T47D (cell line): ENCODE results near the gene DLG4.

Experiments used
- DNase-seq, 2 experiments: peaks; one replicate each; pipeline versions ENCODE4 v3.0.0 to v3.0.0-alpha.2; 2011 to 2012; ENCODE audit warnings: low read depth in 1 of 2, low spot score in 1 of 2
- JUND ChIP-seq: IDR thresholded peaks from 2 replicates; pipeline ENCODE4 v1.6.1; 2012; ENCODE audit warnings: low read depth
- in situ Hi-C: cut with HindIII; loops from 2 replicates; pipeline ENCODE4 v1.10.0; 2016; ENCODE audit warnings: low sequenced_read_pairs, low pct_unique_long_range_greater_than_20kb

The DLG4 gene

GRCh38 chr17:7222093-7222971, 2.7 kb upstream of the DLG4 start:
- no peak for DNase-seq
- in situ Hi-C loops, result no loop called here
- no peak for TF ChIP-seq JUND

- TF ChIP-seq JUND, result no peak
- DNase-seq, result no peak
- in situ Hi-C loops, result no loop called here
These were observed 1.8 kb upstream of the DLG4 start for GRCh38 chr17:7221278-7222092.

GRCh38 chr17:7220593-7221277, 1.1 kb upstream of the DLG4 start:
- in situ Hi-C loops, result no loop called here
- no peak for TF ChIP-seq JUND
- DNase-seq, result peak in 1 of 2 experiments; percentile 71

GRCh38 chr17:7219229-7219811, 316 bp downstream of the DLG4 start:
- in situ Hi-C loops, result no loop called here
- DNase-seq, result no peak
- TF ChIP-seq JUND, result no peak

- no peak for TF ChIP-seq JUND
- in situ Hi-C loops, result no loop called here
- DNase-seq, result no peak
These were observed 878 bp downstream of the DLG4 start for GRCh38 chr17:7218758-7219157.

GRCh38 chr17:7218166-7218565, 1.5 kb downstream of the DLG4 start:
- TF ChIP-seq JUND, result no peak
- in situ Hi-C loops, result no loop called here
- no peak for DNase-seq

- no peak for TF ChIP-seq JUND
- in situ Hi-C loops, result no loop called here
- DNase-seq, result peak in 1 of 2 experiments; percentile 83
These were observed 2.3 kb downstream of the DLG4 start for GRCh38 chr17:7217113-7217987.

GRCh38 chr17:7216242-7217112, 3.2 kb downstream of the DLG4 start:
- no peak for TF ChIP-seq JUND
- no peak for DNase-seq

GRCh38 chr17:7215652-7216180, 3.9 kb downstream of the DLG4 start:
- in situ Hi-C loops, result no loop called here
- TF ChIP-seq JUND, result no peak
- DNase-seq, result no peak

More at GRCh38 chr17:7216242-7217112, 3.2 kb downstream of the DLG4 start:
- in situ Hi-C loops, result no loop called here

- in situ Hi-C loops, result no loop called here
- no peak for TF ChIP-seq JUND
These were observed 4.4 kb downstream of the DLG4 start for GRCh38 chr17:7215136-7215638.

More at GRCh38 chr17:7215136-7215638, 4.4 kb downstream of the DLG4 start:
- no peak for DNase-seq
